Endothelial cell of umbilical vein (primary cell): Measurements from ENCODE around the gene MOB3C. TPM values are rescaled to one million over a fixed set of nuclear protein-coding genes. Genes with fewer than 3 reads are reported as not detected.

Experiments used
- BruUV-seq: library from RNA; stranded (reverse); fragments of 400-500 nt; replicated peaks from 2 replicates; lab custom pipeline; 2021; lab: Mats Ljungman, UMichigan
- CTCF ChIA-PET: fragments of 300-600, 350-600 bp; sonication (Branson Sonifier 250); formaldehyde crosslinking; loops from one replicate; lab custom pipeline; 2021; ENCODE audit warnings: antibody characterized with exemption, inconsistent platforms; lab: Charles Lee
- POLR2A ChIA-PET: fragments of 300-600, 350-600 bp; sonication (Branson Sonifier 250); formaldehyde crosslinking; loops from one replicate; lab custom pipeline; 2021; ENCODE audit warnings: antibody characterized with exemption, inconsistent platforms; lab: Charles Lee
- DNase-seq: peaks from one replicate; pipeline ENCODE4 v3.0.0-alpha.2; 2011; ENCODE audit warnings: low read depth, low spot score
- FAIRE-seq: peaks from 2 replicates; lab custom pipeline; 2011; peaks lifted over from hg19 to GRCh38; lab: Jason Lieb, UNC
- H2AFZ ChIP-seq: 2 replicates; pipeline ENCODE4 v1.6.0; 2012; ENCODE audit warnings: low read depth, low read length, control low read depth, inconsistent platforms
- H3K27ac ChIP-seq: 2 replicates; pipeline ENCODE4 v1.5.1; 2011; ENCODE audit warnings: low read depth, mild to moderate bottlenecking, control low read depth, low read length, moderate library complexity; ENCODE audit not compliant: insufficient read depth
- H3K27me3 ChIP-seq, 2 experiments: 2 replicates each; pipeline versions ENCODE4 v1.6.0 to v1.6.1; 2011; ENCODE audit warnings: low read length in 2 of 2, mixed read lengths in 1 of 2; ENCODE audit not compliant: control insufficient read depth in 2 of 2, insufficient read depth in 2 of 2
- H3K36me3 ChIP-seq, 2 experiments: 2 replicates in 1 of 2; 3 replicates in 1 of 2; pipeline ENCODE4 v1.5.1; 2011; ENCODE audit warnings: low read length in 2 of 2, mild to moderate bottlenecking in 1 of 2, moderate library complexity in 1 of 2; ENCODE audit not compliant: control insufficient read depth in 2 of 2, insufficient read depth in 2 of 2; ENCODE audit errors: extremely low read depth in 1 of 2
- H3K4me1 ChIP-seq: 3 replicates; pipeline ENCODE4 v1.5.1; 2011; ENCODE audit warnings: mild to moderate bottlenecking, low read length; ENCODE audit not compliant: control insufficient read depth, insufficient read depth; ENCODE audit errors: extremely low read depth
- H3K4me2 ChIP-seq: 2 replicates; pipeline ENCODE4 v1.6.1; 2011; ENCODE audit warnings: low read length, control low read depth, mixed read lengths; ENCODE audit not compliant: insufficient read depth
- H3K4me3 ChIP-seq, 3 experiments: fragments of 200-600 bp in 1 of 3; sonication (generic), shearing (Covaris generic) in 1 of 3; replicated peaks in 1 of 3; 2 replicates each; pipeline ENCODE4 v1.5.1; 2011 to 2016; ENCODE audit warnings: control low read depth in 3 of 3, low read length in 3 of 3, mild to moderate bottlenecking in 2 of 3, inconsistent platforms in 1 of 3, low read depth in 1 of 3, moderate library complexity in 1 of 3; ENCODE audit not compliant: insufficient read depth in 1 of 3
- H3K79me2 ChIP-seq: 2 replicates; pipeline ENCODE4 v1.6.0; 2012; ENCODE audit warnings: low read length, inconsistent platforms; ENCODE audit not compliant: control insufficient read depth, insufficient read depth
- H3K9ac ChIP-seq: replicated peaks from 2 replicates; pipeline ENCODE3; 2011; ENCODE audit warnings: low read length, control low read depth; ENCODE audit not compliant: insufficient read depth; ENCODE audit errors: extremely low read depth
- H3K9me1 ChIP-seq: replicated peaks from 3 replicates; pipeline ENCODE4 v1.6.0; 2011; ENCODE audit warnings: mild to moderate bottlenecking, low read length; ENCODE audit not compliant: control insufficient read depth, insufficient read depth; ENCODE audit errors: extremely low read depth
- H3K9me3 ChIP-seq: replicated peaks from 2 replicates; pipeline ENCODE4 v1.5.1; 2012; ENCODE audit warnings: low read length, inconsistent platforms; ENCODE audit not compliant: control insufficient read depth, insufficient read depth
- H4K20me1 ChIP-seq: replicated peaks from 2 replicates; pipeline ENCODE3; 2011; ENCODE audit warnings: mild to moderate bottlenecking, low read length; ENCODE audit not compliant: control insufficient read depth, insufficient read depth; ENCODE audit errors: extremely low read depth
- EZH2 ChIP-seq: IDR thresholded peaks from 2 replicates; pipeline ENCODE4 v1.6.1; 2012; ENCODE audit warnings: borderline replicate concordance, low read depth, mild to moderate bottlenecking, moderate library complexity, low read length, inconsistent platforms; ENCODE audit not compliant: severe bottlenecking
- FOS ChIP-seq: IDR thresholded peaks from 2 replicates; pipeline ENCODE4 v1.6.1; 2011; ENCODE audit warnings: mild to moderate bottlenecking, low read length, moderate library complexity, borderline replicate concordance; ENCODE audit not compliant: insufficient read depth
- GATA2 ChIP-seq: IDR thresholded peaks from 2 replicates; pipeline ENCODE4 v1.7.0; 2011; ENCODE audit warnings: low read depth, mild to moderate bottlenecking, moderate library complexity, mixed read lengths, low read length; ENCODE audit not compliant: insufficient read length, insufficient read depth
- JUN ChIP-seq: IDR thresholded peaks from 2 replicates; pipeline ENCODE4 v1.6.1; 2011; ENCODE audit warnings: borderline replicate concordance, low read depth; ENCODE audit not compliant: insufficient read length, insufficient read depth
- MYC ChIP-seq: IDR thresholded peaks from one replicate; pipeline ENCODE4 v1.6.1; 2011; ENCODE audit warnings: mild to moderate bottlenecking, low read depth, low read length
- POLR2A ChIP-seq: IDR thresholded peaks from 2 replicates; pipeline ENCODE4 v1.6.1; 2012; ENCODE audit warnings: low read depth, mild to moderate bottlenecking, control low read depth, low read length
- POLR2AphosphoS5 ChIP-seq: IDR thresholded peaks from 2 replicates; pipeline ENCODE4 v1.6.1; 2012; ENCODE audit warnings: low read depth, mild to moderate bottlenecking, control low read depth, low read length, moderate library complexity; ENCODE audit not compliant: insufficient read depth
- dilution Hi-C: fragments of 300-500 bp; cut with MboI; formaldehyde crosslinking; loops from one replicate; pipeline ENCODE4 v1.15.0; 2019; ENCODE audit warnings: low sequenced_read_pairs; ENCODE audit not compliant: extremely low pct_ligation_motif_present
- intact Hi-C: fragments of 100-400 bp; cut with micrococcal nuclease; formaldehyde crosslinking; loops from one replicate; pipeline ENCODE4 v1.10.0; 2022
- polyA plus RNA-seq, 4 experiments: library from polyadenylated mRNA; depleted of rRNA in 3 of 4; stranded (reverse) in 3 of 4; unstranded in 1 of 4; fragments of >200 nt; gene quantifications; 2 replicates each; pipeline versions ENCODE4 v1.2.1 to v1.2.3, GENCODE V29; 2011 to 2012; ENCODE audit warnings: missing spikeins in 1 of 4
- total RNA-seq: library from RNA; stranded (reverse); gene quantifications from 2 replicates; pipeline ENCODE4 v1.2.3, GENCODE V29; 2021
- TF ChIP-seq, protein P1 (sequence below): IDR thresholded peaks from 2 replicates; pipeline ENCODE4 v1.6.1; 2011; ENCODE audit not compliant: insufficient read depth, insufficient read length
- TF ChIP-seq, protein P2 (sequence below), 2 donors: IDR thresholded peaks; 1 replicate in 1 of 2; 2 replicates in 1 of 2; pipeline ENCODE4 v1.5.1; 2011; ENCODE audit warnings: low read length in 2 of 2, mild to moderate bottlenecking in 2 of 2, moderate library complexity in 2 of 2, control low read depth in 1 of 2, inconsistent platforms in 1 of 2, low read depth in 1 of 2; ENCODE audit not compliant: insufficient read depth in 1 of 2; ENCODE audit errors: extremely low read depth in 1 of 2

MOB3C gene
- total and polyA plus RNA-seq, 2 donors (not counting 3 experiments of a cell fraction or from before 2014, with no cell fraction given): 6.1 to 8.4 TPM

GRCh38 chr1:46569884-46570725 lies 46.5 kb downstream of the MOB3C start:
- POLR2A ChIA-PET: no interaction called here
- TF ChIP-seq EZH2 (no peak), POLR2A (no peak), MYC (no peak), FOS (no peak), GATA2 (no peak), JUN (no peak), POLR2AphosphoS5 (no peak)
- TF ChIP-seq, protein P1, sequence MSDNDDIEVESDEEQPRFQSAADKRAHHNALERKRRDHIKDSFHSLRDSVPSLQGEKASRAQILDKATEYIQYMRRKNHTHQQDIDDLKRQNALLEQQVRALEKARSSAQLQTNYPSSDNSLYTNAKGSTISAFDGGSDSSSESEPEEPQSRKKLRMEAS: no peak
- TF ChIP-seq, protein P2, sequence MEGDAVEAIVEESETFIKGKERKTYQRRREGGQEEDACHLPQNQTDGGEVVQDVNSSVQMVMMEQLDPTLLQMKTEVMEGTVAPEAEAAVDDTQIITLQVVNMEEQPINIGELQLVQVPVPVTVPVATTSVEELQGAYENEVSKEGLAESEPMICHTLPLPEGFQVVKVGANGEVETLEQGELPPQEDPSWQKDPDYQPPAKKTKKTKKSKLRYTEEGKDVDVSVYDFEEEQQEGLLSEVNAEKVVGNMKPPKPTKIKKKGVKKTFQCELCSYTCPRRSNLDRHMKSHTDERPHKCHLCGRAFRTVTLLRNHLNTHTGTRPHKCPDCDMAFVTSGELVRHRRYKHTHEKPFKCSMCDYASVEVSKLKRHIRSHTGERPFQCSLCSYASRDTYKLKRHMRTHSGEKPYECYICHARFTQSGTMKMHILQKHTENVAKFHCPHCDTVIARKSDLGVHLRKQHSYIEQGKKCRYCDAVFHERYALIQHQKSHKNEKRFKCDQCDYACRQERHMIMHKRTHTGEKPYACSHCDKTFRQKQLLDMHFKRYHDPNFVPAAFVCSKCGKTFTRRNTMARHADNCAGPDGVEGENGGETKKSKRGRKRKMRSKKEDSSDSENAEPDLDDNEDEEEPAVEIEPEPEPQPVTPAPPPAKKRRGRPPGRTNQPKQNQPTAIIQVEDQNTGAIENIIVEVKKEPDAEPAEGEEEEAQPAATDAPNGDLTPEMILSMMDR (IDR thresholded peaks at IDR 0.05; ENCODE audit: extremely low read depth in 1 of 2, insufficient read depth in 1 of 2, low read depth in 1 of 2, low read length in 2 of 2): no peak
- CTCF ChIA-PET: no interaction called here
- Histone ChIP-seq H3K9ac (no peak overlapping the region), H3K9me3 (no peaks in the 10 kb centered on the region), H4K20me1 (no peaks in the 10 kb centered on the region), H3K27ac (no peak overlapping the region), H3K4me2 (no peak overlapping the region), H2AFZ (no peak overlapping the region), H3K9me1 (no peaks in the 10 kb centered on the region), H3K36me3 (no peaks in the 10 kb centered on the region), H3K4me3 (no peak overlapping the region), H3K79me2 (no peaks in the 10 kb centered on the region), H3K27me3 (no peaks in the 10 kb centered on the region), H3K4me1 (no peaks in the 10 kb centered on the region)
- BruUV-seq: no TSS peak
- dilution Hi-C loops (no loop called here), intact Hi-C loops (no loop called here)
- FAIRE-seq: no peak
- no peak for DNase-seq
